ES-I3 (cell line): ENCODE results near the gene NCKAP5.

Experiments
- H3K36me3 ChIP-seq: 2 replicates; pipeline ENCODE4 v1.6.1; 2013; ENCODE audit warnings: mild to moderate bottlenecking, low read length, control low read depth, moderate library complexity; ENCODE audit not compliant: insufficient read depth
- H3K4me1 ChIP-seq: 2 replicates; pipeline ENCODE4 v1.6.1; 2013; ENCODE audit warnings: mild to moderate bottlenecking, control low read depth, low read length; ENCODE audit not compliant: insufficient read depth
- H3K9ac ChIP-seq: 2 replicates; pipeline ENCODE4 v1.6.1; 2013; ENCODE audit warnings: low read depth, mild to moderate bottlenecking, low read length, moderate library complexity
- H3K9me3 ChIP-seq: 2 replicates; pipeline ENCODE4 v1.6.1; 2013; ENCODE audit warnings: mild to moderate bottlenecking, low read length, moderate library complexity; ENCODE audit not compliant: control insufficient read depth, insufficient read depth

The NCKAP5 gene

GRCh38 chr2:132668987-132669907 is 899.0 kb downstream of the NCKAP5 start:
- Histone ChIP-seq H3K4me1 (peaks cover 8% of the 10 kb centered on the region), H3K36me3 (0 out of 2 replicates have a peak, but pooled peaks cover 2% of the 10 kb centered on the region), H3K9ac (peak overlapping the region; percentile 74), H3K9me3 (no peaks in the 10 kb centered on the region)

GRCh38 chr2:132668189-132668823 is 900.0 kb downstream of the NCKAP5 start:
- 0 out of 2 replicates have a peak, but pooled peaks cover 2% of the 10 kb centered on the region for H3K36me3 ChIP-seq
- H3K9me3 ChIP-seq = no peaks in the 10 kb centered on the region
- peak overlapping the region; percentile 74; the same call in 1 of the 2 replicates for H3K9ac ChIP-seq
- H3K4me1 ChIP-seq = peaks cover 8% of the 10 kb centered on the region

GRCh38 chr2:132667706-132668105 is 900.6 kb downstream of the NCKAP5 start:
- Histone ChIP-seq H3K36me3 (0 out of 2 replicates have a peak, but pooled peaks cover 2% of the 10 kb centered on the region), H3K9ac (no peak overlapping the region)

GRCh38 chr2:132665401-132666140 is 902.7 kb downstream of the NCKAP5 start:
- H3K36me3 ChIP-seq = 0 out of 2 replicates have a peak, but pooled peaks cover 2% of the 10 kb centered on the region

More at GRCh38 chr2:132667706-132668105, 900.6 kb downstream of the NCKAP5 start:
- Histone ChIP-seq H3K4me1 (peaks cover 8% of the 10 kb centered on the region), H3K9me3 (no peaks in the 10 kb centered on the region)

GRCh38 chr2:132664096-132664495 is 904.2 kb downstream of the NCKAP5 start:
- Histone ChIP-seq H3K9ac (no peak overlapping the region), H3K9me3 (no peaks in the 10 kb centered on the region), H3K4me1 (no peaks in the 10 kb centered on the region; the same call in 1 of the 2 replicates), H3K36me3 (0 out of 2 replicates have a peak, but pooled peaks cover 2% of the 10 kb centered on the region)

More at GRCh38 chr2:132665401-132666140, 902.7 kb downstream of the NCKAP5 start:
- Histone ChIP-seq H3K4me1 (no peaks in the 10 kb centered on the region; the same call in 1 of the 2 replicates), H3K9me3 (no peaks in the 10 kb centered on the region), H3K9ac (no peak overlapping the region)

- H3K9me3 ChIP-seq = no peaks in the 10 kb centered on the region
- H3K9ac ChIP-seq = no peak overlapping the region
- H3K4me1 ChIP-seq = no peaks in the 10 kb centered on the region; the same call in 1 of the 2 replicates
- peaks cover 5% of the 10 kb centered on the region; the same call in 1 of the 2 replicates for H3K36me3 ChIP-seq
Measured at GRCh38 chr2:132662732-132663131, 905.5 kb downstream of the NCKAP5 start.

GRCh38 chr2:132659331-132659730 is 908.9 kb downstream of the NCKAP5 start:
- Histone ChIP-seq H3K4me1 (peaks cover 13% of the 10 kb centered on the region; the same call in 1 of the 2 replicates), H3K9me3 (no peaks in the 10 kb centered on the region), H3K9ac (no peak overlapping the region), H3K36me3 (peaks cover 3% of the 10 kb centered on the region; the same call in 1 of the 2 replicates)

GRCh38 chr2:132656266-132656975 is 911.8 kb downstream of the NCKAP5 start:
- Histone ChIP-seq H3K9me3 (no peaks in the 10 kb centered on the region), H3K9ac (no peak overlapping the region), H3K4me1 (peaks cover 13% of the 10 kb centered on the region; the same call in 1 of the 2 replicates), H3K36me3 (peaks cover 3% of the 10 kb centered on the region; the same call in 1 of the 2 replicates)

GRCh38 chr2:132654968-132655367 is 913.3 kb downstream of the NCKAP5 start:
- peaks cover 13% of the 10 kb centered on the region; the same call in 1 of the 2 replicates for H3K4me1 ChIP-seq

GRCh38 chr2:132654335-132654734 is 913.9 kb downstream of the NCKAP5 start:
- Histone ChIP-seq H3K9ac (no peak overlapping the region), H3K36me3 (peaks cover 3% of the 10 kb centered on the region; the same call in 1 of the 2 replicates), H3K9me3 (no peaks in the 10 kb centered on the region), H3K4me1 (peaks cover 13% of the 10 kb centered on the region; the same call in 1 of the 2 replicates)

More at GRCh38 chr2:132654968-132655367, 913.3 kb downstream of the NCKAP5 start:
- Histone ChIP-seq H3K9ac (no peak overlapping the region), H3K9me3 (no peaks in the 10 kb centered on the region), H3K36me3 (peaks cover 3% of the 10 kb centered on the region; the same call in 1 of the 2 replicates)

GRCh38 chr2:132652474-132652873 is 915.8 kb downstream of the NCKAP5 start:
- H3K9me3 ChIP-seq = no peaks in the 10 kb centered on the region
- H3K4me1 ChIP-seq = peaks cover 13% of the 10 kb centered on the region; the same call in 1 of the 2 replicates
- H3K36me3 ChIP-seq = no peaks in the 10 kb centered on the region
- H3K9ac ChIP-seq = no peak overlapping the region

- peaks cover 7% of the 10 kb centered on the region; the same call in 1 of the 2 replicates for H3K4me1 ChIP-seq
- H3K36me3 ChIP-seq = no peaks in the 10 kb centered on the region
- H3K9ac ChIP-seq = no peak overlapping the region
- H3K9me3 ChIP-seq = no peaks in the 10 kb centered on the region
Measured at GRCh38 chr2:132651115-132652045, 916.9 kb downstream of the NCKAP5 start.
